ENCODE data around the gene A4GALT.
A peak's percentile ranks its signal among the peaks of the same experiment; 100 is the strongest.

Gene A4GALT

GRCh38 chr22:42717197-42717928 lies 3.3 kb downstream of the A4GALT start:
- peaks cover 3 to 6% of the 10 kb centered on the region in 2 donors for H3K36me3 ChIP-seq (ENCODE audit: control insufficient read depth in 2 of 2, insufficient read depth in 2 of 2, low read length in 2 of 2)
- peak overlapping the region in 1 of 2 donors; percentile 52 for H3K4me3 ChIP-seq (ENCODE audit: low read length in 2 of 2)
- H3K27me3 ChIP-seq (ENCODE audit: control insufficient read depth in 1 of 2, insufficient read depth in 2 of 2, low read length in 2 of 2): no peaks in the 10 kb centered on the region
- H3K9me3 ChIP-seq (ENCODE audit: control insufficient read depth in 2 of 2, low read length in 2 of 2): no peaks in the 10 kb centered on the region
- peaks cover 45% of the 10 kb centered on the region for H3K4me1 ChIP-seq (ENCODE audit: control insufficient read depth, insufficient read depth, low read length)
- H3K9ac ChIP-seq (ENCODE audit: low read length in 2 of 2): peak overlapping the region in 1 of 2 donors; percentile 36
- H3K27ac ChIP-seq (ENCODE audit: low read length): peak overlapping the region; percentile 69

DNA sequence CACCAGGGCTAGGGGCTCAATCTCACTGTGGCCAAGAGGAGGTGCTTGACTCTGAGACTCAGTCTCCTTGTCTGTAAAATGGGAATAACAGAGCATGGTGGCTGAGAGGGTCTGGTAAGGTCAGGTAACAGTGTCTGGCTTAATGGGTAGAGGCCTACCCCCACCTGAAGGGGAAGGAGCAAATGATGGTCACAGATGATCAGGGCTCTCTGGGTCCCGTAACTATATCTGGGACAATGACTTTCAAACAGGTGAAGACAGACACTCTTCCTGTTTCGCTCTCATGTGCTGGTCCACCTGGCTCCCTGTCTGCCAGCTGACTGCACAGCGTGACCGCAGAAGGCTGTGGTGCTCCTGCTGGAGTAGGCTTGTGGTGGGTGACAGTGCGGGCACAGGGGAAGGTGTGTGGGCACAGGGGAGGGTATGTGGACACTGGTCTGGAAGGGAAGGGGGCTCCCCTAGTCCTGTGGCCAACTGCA lies 4.0 kb downstream of the A4GALT start:
- H3K27ac ChIP-seq (ENCODE audit: low read length): peak overlapping the region; percentile 69
- peaks cover 3 to 10% of the 10 kb centered on the region in 2 donors for H3K36me3 ChIP-seq (ENCODE audit: control insufficient read depth in 2 of 2, insufficient read depth in 2 of 2, low read length in 2 of 2)
- H3K27me3 ChIP-seq (ENCODE audit: control insufficient read depth in 1 of 2, insufficient read depth in 2 of 2, low read length in 2 of 2): no peaks in the 10 kb centered on the region
- H3K4me1 ChIP-seq (ENCODE audit: control insufficient read depth, insufficient read depth, low read length): peaks cover 48% of the 10 kb centered on the region
- H3K9me3 ChIP-seq (ENCODE audit: control insufficient read depth in 2 of 2, low read length in 2 of 2): no peaks in the 10 kb centered on the region
- no peak overlapping the region for H3K9ac ChIP-seq (ENCODE audit: low read length in 2 of 2)
- H3K4me3 ChIP-seq (ENCODE audit: low read length in 2 of 2): peak overlapping the region in 1 of 2 donors; percentile 29

- Histone ChIP-seq H3K9ac (ENCODE audit: low read length in 2 of 2) (no peak overlapping the region), H3K27ac (ENCODE audit: low read length) (peak overlapping the region; percentile 69), H3K36me3 (ENCODE audit: control insufficient read depth in 2 of 2, insufficient read depth in 2 of 2, low read length in 2 of 2) (peaks cover 3 to 10% of the 10 kb centered on the region in 2 donors), H3K27me3 (ENCODE audit: control insufficient read depth in 1 of 2, insufficient read depth in 2 of 2, low read length in 2 of 2) (no peaks in the 10 kb centered on the region), H3K9me3 (ENCODE audit: control insufficient read depth in 2 of 2, low read length in 2 of 2) (no peaks in the 10 kb centered on the region), H3K4me1 (ENCODE audit: control insufficient read depth, insufficient read depth, low read length) (peaks cover 48% of the 10 kb centered on the region), H3K4me3 (ENCODE audit: low read length in 2 of 2) (peak overlapping the region in 1 of 2 donors; percentile 8)
Observed at GRCh38 chr22:42716221-42716620, 4.4 kb downstream of the A4GALT start.

DNA sequence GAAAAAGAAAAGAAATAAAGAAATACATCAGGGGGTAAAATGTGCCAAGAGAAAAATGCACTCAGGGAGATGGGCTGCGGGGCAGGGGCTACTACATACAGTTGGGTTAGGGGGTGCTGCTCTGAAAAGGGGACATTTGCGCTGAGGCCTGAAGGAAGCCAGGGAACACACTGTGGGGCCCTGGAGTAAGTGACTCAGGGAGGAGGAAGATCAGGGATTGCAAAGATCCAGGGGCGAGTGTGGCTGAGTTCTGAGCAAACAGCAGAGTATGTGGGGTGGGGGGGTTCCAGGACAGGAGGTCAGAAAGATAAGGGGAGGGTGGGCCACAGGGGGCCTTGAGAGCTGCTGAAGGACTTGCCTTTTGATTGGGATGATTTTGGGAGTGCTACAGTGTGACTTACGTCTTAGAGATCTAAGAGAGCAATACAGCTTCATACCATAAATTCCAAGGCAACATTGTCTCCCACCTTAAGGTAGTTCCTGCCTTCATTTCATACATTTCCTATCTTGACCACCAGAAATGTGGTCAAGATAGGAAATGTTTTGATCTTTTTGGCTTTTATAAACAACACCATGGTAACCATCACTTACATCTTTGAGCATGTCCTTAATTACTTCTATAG lies 5.8 kb downstream of the A4GALT start:
- Histone ChIP-seq H3K27ac (ENCODE audit: low read length) (no peak overlapping the region), H3K27me3 (ENCODE audit: control insufficient read depth in 1 of 2, insufficient read depth in 2 of 2, low read length in 2 of 2) (no peaks in the 10 kb centered on the region), H3K4me1 (ENCODE audit: control insufficient read depth, insufficient read depth, low read length) (peaks cover 45% of the 10 kb centered on the region), H3K9ac (ENCODE audit: low read length in 2 of 2) (no peak overlapping the region), H3K4me3 (ENCODE audit: low read length in 2 of 2) (no peak overlapping the region), H3K9me3 (ENCODE audit: control insufficient read depth in 2 of 2, low read length in 2 of 2) (no peaks in the 10 kb centered on the region), H3K36me3 (ENCODE audit: control insufficient read depth in 2 of 2, insufficient read depth in 2 of 2, low read length in 2 of 2) (peaks cover 3 to 10% of the 10 kb centered on the region in 2 donors)

GRCh38 chr22:42714308-42714707 lies 6.4 kb downstream of the A4GALT start:
- no peak overlapping the region for H3K9ac ChIP-seq (ENCODE audit: low read length in 2 of 2)
- no peaks in the 10 kb centered on the region for H3K27me3 ChIP-seq (ENCODE audit: control insufficient read depth in 1 of 2, insufficient read depth in 2 of 2, low read length in 2 of 2)
- H3K27ac ChIP-seq (ENCODE audit: low read length): no peak overlapping the region
- H3K4me1 ChIP-seq (ENCODE audit: control insufficient read depth, insufficient read depth, low read length): peaks cover 40% of the 10 kb centered on the region
- peaks cover 3 to 10% of the 10 kb centered on the region in 2 donors for H3K36me3 ChIP-seq (ENCODE audit: control insufficient read depth in 2 of 2, insufficient read depth in 2 of 2, low read length in 2 of 2)
- no peak overlapping the region for H3K4me3 ChIP-seq (ENCODE audit: low read length in 2 of 2)
- H3K9me3 ChIP-seq (ENCODE audit: control insufficient read depth in 2 of 2, low read length in 2 of 2): no peaks in the 10 kb centered on the region

GRCh38 chr22:42711895-42712837 lies 8.5 kb downstream of the A4GALT start:
- H3K27me3 ChIP-seq (ENCODE audit: control insufficient read depth in 1 of 2, insufficient read depth in 2 of 2, low read length in 2 of 2): no peaks in the 10 kb centered on the region
- no peak overlapping the region for H3K4me3 ChIP-seq (ENCODE audit: low read length in 2 of 2)
- H3K27ac ChIP-seq (ENCODE audit: low read length): no peak overlapping the region
- peaks cover 24% of the 10 kb centered on the region for H3K4me1 ChIP-seq (ENCODE audit: control insufficient read depth, insufficient read depth, low read length)
- H3K9me3 ChIP-seq (ENCODE audit: control insufficient read depth in 2 of 2, low read length in 2 of 2): no peaks in the 10 kb centered on the region
- no peak overlapping the region for H3K9ac ChIP-seq (ENCODE audit: low read length in 2 of 2)
- peaks cover 3 to 10% of the 10 kb centered on the region in 2 donors for H3K36me3 ChIP-seq (ENCODE audit: control insufficient read depth in 2 of 2, insufficient read depth in 2 of 2, low read length in 2 of 2)

GRCh38 chr22:42711281-42711731 lies 9.4 kb downstream of the A4GALT start:
- H3K4me1 ChIP-seq (ENCODE audit: control insufficient read depth, insufficient read depth, low read length): peaks cover 15% of the 10 kb centered on the region

GRCh38 chr22:42708417-42708816 lies 12.3 kb downstream of the A4GALT start:
- peaks cover 13% of the 10 kb centered on the region for H3K4me1 ChIP-seq (ENCODE audit: control insufficient read depth, insufficient read depth, low read length)
- no peak overlapping the region for H3K9ac ChIP-seq (ENCODE audit: low read length in 2 of 2)
- no peak overlapping the region for H3K4me3 ChIP-seq (ENCODE audit: low read length in 2 of 2)
- no peaks in the 10 kb centered on the region for H3K9me3 ChIP-seq (ENCODE audit: control insufficient read depth in 2 of 2, low read length in 2 of 2)
- peaks cover 3 to 10% of the 10 kb centered on the region in 2 donors for H3K36me3 ChIP-seq (ENCODE audit: control insufficient read depth in 2 of 2, insufficient read depth in 2 of 2, low read length in 2 of 2)
- no peaks in the 10 kb centered on the region for H3K27me3 ChIP-seq (ENCODE audit: control insufficient read depth in 1 of 2, insufficient read depth in 2 of 2, low read length in 2 of 2)
- no peak overlapping the region for H3K27ac ChIP-seq (ENCODE audit: low read length)

More at GRCh38 chr22:42711281-42711731, 9.4 kb downstream of the A4GALT start:
- H3K9ac ChIP-seq (ENCODE audit: low read length in 2 of 2): no peak overlapping the region
- peaks cover 3 to 10% of the 10 kb centered on the region in 2 donors for H3K36me3 ChIP-seq (ENCODE audit: control insufficient read depth in 2 of 2, insufficient read depth in 2 of 2, low read length in 2 of 2)
- H3K27ac ChIP-seq (ENCODE audit: low read length): no peak overlapping the region
- H3K9me3 ChIP-seq (ENCODE audit: control insufficient read depth in 2 of 2, low read length in 2 of 2): no peaks in the 10 kb centered on the region
- no peaks in the 10 kb centered on the region for H3K27me3 ChIP-seq (ENCODE audit: control insufficient read depth in 1 of 2, insufficient read depth in 2 of 2, low read length in 2 of 2)
- H3K4me3 ChIP-seq (ENCODE audit: low read length in 2 of 2): no peak overlapping the region

DNA sequence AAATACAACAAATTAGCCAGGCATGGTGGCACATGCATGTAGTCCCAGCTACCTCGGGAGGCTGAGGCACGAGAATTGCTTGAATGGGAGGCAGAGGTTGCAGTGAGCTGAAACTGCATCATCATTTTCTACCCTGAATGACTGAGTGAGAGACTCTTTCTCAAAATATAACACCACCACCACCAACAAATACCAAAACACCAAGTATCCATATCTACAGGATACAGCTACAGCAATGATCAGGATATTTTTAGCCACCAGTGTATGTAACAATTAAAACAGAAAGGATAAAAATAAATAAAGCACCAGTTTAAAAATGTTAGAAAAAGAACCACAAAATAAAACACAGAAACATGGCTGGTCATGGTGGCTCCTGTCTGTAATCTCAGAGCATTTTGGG lies 13.2 kb downstream of the A4GALT start:
- Histone ChIP-seq H3K4me3 (ENCODE audit: low read length in 2 of 2) (no peak overlapping the region), H3K9ac (ENCODE audit: low read length in 2 of 2) (no peak overlapping the region), H3K4me1 (ENCODE audit: control insufficient read depth, insufficient read depth, low read length) (peaks cover 14% of the 10 kb centered on the region), H3K36me3 (ENCODE audit: control insufficient read depth in 2 of 2, insufficient read depth in 2 of 2, low read length in 2 of 2) (peaks cover 0 to 4% of the 10 kb centered on the region in 2 donors), H3K27me3 (ENCODE audit: control insufficient read depth in 1 of 2, insufficient read depth in 2 of 2, low read length in 2 of 2) (no peaks in the 10 kb centered on the region), H3K27ac (ENCODE audit: low read length) (no peak overlapping the region), H3K9me3 (ENCODE audit: control insufficient read depth in 2 of 2, low read length in 2 of 2) (no peaks in the 10 kb centered on the region)

DNA sequence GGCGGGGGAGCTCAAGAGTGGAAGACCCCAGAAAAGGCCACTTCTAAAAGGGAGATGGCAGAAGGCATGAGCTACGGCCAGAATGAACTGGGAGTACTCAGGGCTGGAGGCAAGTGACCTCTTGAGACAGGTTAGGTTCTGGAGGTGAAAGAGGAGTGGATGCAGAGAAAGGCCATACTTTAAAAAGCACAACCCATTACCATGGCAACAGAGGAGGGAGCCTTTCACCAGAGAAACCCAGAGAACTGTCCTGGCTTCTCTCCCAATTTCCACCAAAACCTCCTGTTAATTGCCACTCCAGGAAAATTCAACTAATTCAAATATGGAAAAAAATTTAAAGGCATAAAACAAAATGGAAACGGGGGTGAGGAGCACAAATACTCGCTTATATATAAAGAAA lies 15.8 kb downstream of the A4GALT start:
- no peak overlapping the region for H3K27ac ChIP-seq (ENCODE audit: low read length)
- peaks cover 25% of the 10 kb centered on the region for H3K4me1 ChIP-seq (ENCODE audit: control insufficient read depth, insufficient read depth, low read length)
- no peaks in the 10 kb centered on the region for H3K27me3 ChIP-seq (ENCODE audit: control insufficient read depth in 1 of 2, insufficient read depth in 2 of 2, low read length in 2 of 2)
- no peaks in the 10 kb centered on the region for H3K36me3 ChIP-seq (ENCODE audit: control insufficient read depth in 2 of 2, insufficient read depth in 2 of 2, low read length in 2 of 2)
- H3K4me3 ChIP-seq (ENCODE audit: low read length in 2 of 2): no peak overlapping the region
- H3K9me3 ChIP-seq (ENCODE audit: control insufficient read depth in 2 of 2, low read length in 2 of 2): no peaks in the 10 kb centered on the region
- no peak overlapping the region for H3K9ac ChIP-seq (ENCODE audit: low read length in 2 of 2)

Data from stomach smooth muscle (tissue), 2 donors.